Kidney (tissue), 14 donors: ENCODE data around the gene ZNF552. TPM values are rescaled to one million over a fixed set of nuclear protein-coding genes. Genes with fewer than 3 reads are reported as not detected.

Experiments
- DNase-seq, 5 donors: peaks; one replicate each; pipeline ENCODE4 v3.0.0-alpha.2; 2013 to 2020
- FAIRE-seq: peaks from 2 replicates; lab custom pipeline; 2012; peaks lifted over from hg19 to GRCh38; lab: Jason Lieb, UNC
- H3K27ac ChIP-seq, 2 donors: one replicate each; pipeline ENCODE4 v1.7.0; 2013; ENCODE audit warnings: low read depth in 2 of 2, low read length in 2 of 2, inconsistent platforms in 1 of 2
- H3K27me3 ChIP-seq: one replicate; pipeline ENCODE4 v1.7.1; 2013; ENCODE audit warnings: low read length, inconsistent platforms; ENCODE audit not compliant: control insufficient read depth, insufficient read depth
- H3K36me3 ChIP-seq, 3 donors: one replicate each; pipeline versions ENCODE4 v1.7.0 to v1.7.1; 2013; ENCODE audit warnings: low read length in 3 of 3, control low read depth in 1 of 3, inconsistent platforms in 1 of 3; ENCODE audit not compliant: insufficient read depth in 3 of 3, control insufficient read depth in 2 of 3
- H3K4me1 ChIP-seq, 3 donors: one replicate each; pipeline versions ENCODE4 v1.7.0 to v1.7.1; 2013; ENCODE audit warnings: low read length in 3 of 3, inconsistent platforms in 1 of 3, low read depth in 1 of 3; ENCODE audit not compliant: control insufficient read depth in 2 of 3, insufficient read depth in 2 of 3
- H3K4me3 ChIP-seq, 3 donors: one replicate each; pipeline versions ENCODE4 v1.7.0 to v1.8.1; 2013; ENCODE audit warnings: low read length in 3 of 3, control low read depth in 1 of 3, inconsistent platforms in 1 of 3
- H3K9ac ChIP-seq, 3 donors: one replicate each; pipeline versions ENCODE4 v1.7.0 to v1.7.1; 2013; ENCODE audit warnings: low read length in 3 of 3, control low read depth in 1 of 3, inconsistent platforms in 1 of 3
- H3K9me3 ChIP-seq, 3 donors: one replicate each; pipeline versions ENCODE4 v1.7.0 to v1.7.1; 2013; ENCODE audit warnings: low read length in 3 of 3, control low read depth in 1 of 3, inconsistent platforms in 1 of 3; ENCODE audit not compliant: control insufficient read depth in 2 of 3, insufficient read depth in 1 of 3
- CTCF ChIP-seq: IDR thresholded peaks from 3 replicates; pipeline ENCODE4 v1.5.1; 2012; ENCODE audit warnings: mild to moderate bottlenecking, moderate library complexity, borderline replicate concordance; ENCODE audit not compliant: insufficient read depth; ENCODE audit errors: extremely low read depth
- intact Hi-C: fragments of 100-400 bp; cut with DNase I; formaldehyde crosslinking; loops from one replicate; pipeline ENCODE4 v1.11.1; 2022
- polyA plus RNA-seq: library from polyadenylated mRNA; stranded (reverse); fragments of 350-450 nt; fragmentation: Illumina TruSeq; extraction: RNeasy Lipid Tissue Mini Kit (QIAGEN cat#74804); gene quantifications from one replicate; pipeline ENCODE4 v1.2.3, GENCODE V29; 2014; ENCODE audit warnings: low read depth, low replicate concordance; ENCODE audit not compliant: insufficient read depth
- total RNA-seq: library from RNA; stranded (reverse); fragmentation: NEBNext Ultra II Directional; extraction: Animal tissue kit (Norgen Biotek cat#: 25700); gene quantifications from one replicate; pipeline ENCODE4 v1.2.1, GENCODE V29; 2021
- donor health status: control.
- donor health status: control.
- donor health status: control.
- donor health status: control.
- donor health status: control.
- donor health status: DM: yes; HTN: yes; CAD: no.
- donor health status: Normal renal cell carcinoma (clear cell type).

Gene ZNF552
- total and polyA plus RNA-seq, 2 donors from 2014 or later = 10.7 to 13.8 TPM

- H3K9me3 ChIP-seq = no peaks in the 10 kb centered on the region
- H3K4me3 ChIP-seq = no peak overlapping the region
- TF ChIP-seq CTCF = no peak
- H3K4me1 ChIP-seq = peaks cover 3 to 9% (median 4%) of the 10 kb centered on the region in 3 donors
- intact Hi-C loops = no loop called here
- no peak for DNase-seq
- H3K36me3 ChIP-seq = peaks cover 0 to 2% (median 0%) of the 10 kb centered on the region in 3 donors
- no peak overlapping the region for H3K27ac ChIP-seq
- no peak overlapping the region for H3K9ac ChIP-seq
- no peaks in the 10 kb centered on the region for H3K27me3 ChIP-seq
- no peak for FAIRE-seq
These were observed 3.3 kb upstream of the ZNF552 start for GRCh38 chr19:57817976-57818375.

- Histone ChIP-seq H3K9ac (no peak overlapping the region), H3K4me1 (peaks cover 3 to 13% (median 4%) of the 10 kb centered on the region in 3 donors), H3K9me3 (no peaks in the 10 kb centered on the region), H3K27ac (no peak overlapping the region), H3K4me3 (no peak overlapping the region), H3K36me3 (peaks cover 0 to 5% (median 0%) of the 10 kb centered on the region in 3 donors), H3K27me3 (no peaks in the 10 kb centered on the region)
- TF ChIP-seq CTCF = no peak
- FAIRE-seq (no peak), DNase-seq (peak in 2 of 5 donors; percentile 34 to 37)
- intact Hi-C loops = no loop called here
These were observed 1.9 kb upstream of the ZNF552 start for GRCh38 chr19:57816652-57817051.

GRCh38 chr19:57815247-57816075 lies 748 bp upstream of the ZNF552 start:
- H3K9ac ChIP-seq = peak overlapping the region in 1 of 3 donors; percentile 38
- no peak for FAIRE-seq
- H3K36me3 ChIP-seq = peaks cover 0 to 5% (median 0%) of the 10 kb centered on the region in 3 donors
- peak overlapping the region in 1 of 2 donors; percentile 8 for H3K27ac ChIP-seq
- peak overlapping the region in 2 of 3 donors; percentile 11 to 98 for H3K4me3 ChIP-seq
- H3K9me3 ChIP-seq = no peaks in the 10 kb centered on the region
- DNase-seq = peak in 2 of 5 donors; percentile 24 to 29
- H3K27me3 ChIP-seq = no peaks in the 10 kb centered on the region
- intact Hi-C loops = no loop called here
- TF ChIP-seq CTCF = no peak
- H3K4me1 ChIP-seq = peaks cover under 1 to 12% (median 3%) of the 10 kb centered on the region in 3 donors
